DMS 273 (cell line): ENCODE results near the gene PANX2.

Experiments
- DNase-seq: peaks from one replicate; lab custom pipeline; 2025; ENCODE audit not compliant: unreplicated experiment; lab: John Stamatoyannopoulos, UW

Gene PANX2

GRCh38 chr22:50226063-50226874 is 55.7 kb downstream of the PANX2 start:
- DNase-seq = no peak

GRCh38 chr22:50226875-50227165 is 56.3 kb downstream of the PANX2 start:
- DNase-seq = no peak

- no peak for DNase-seq
Observed at GRCh38 chr22:50227579-50228215, 57.2 kb downstream of the PANX2 start.

GRCh38 chr22:50228366-50228765 is 57.8 kb downstream of the PANX2 start:
- DNase-seq = no peak

GRCh38 chr22:50229370-50229769 is 58.8 kb downstream of the PANX2 start:
- no peak for DNase-seq
